HTERT RPE-1 (cell line): Measurements from ENCODE around the gene CAMK1G.

Experiments used
- in situ Hi-C: fragments of 300-500 bp; cut with MboI; formaldehyde crosslinking; loops from 4 replicates; pipeline ENCODE4 v1.14.3; 2020; ENCODE audit warnings: low sequenced_read_pairs

The CAMK1G gene

DNA sequence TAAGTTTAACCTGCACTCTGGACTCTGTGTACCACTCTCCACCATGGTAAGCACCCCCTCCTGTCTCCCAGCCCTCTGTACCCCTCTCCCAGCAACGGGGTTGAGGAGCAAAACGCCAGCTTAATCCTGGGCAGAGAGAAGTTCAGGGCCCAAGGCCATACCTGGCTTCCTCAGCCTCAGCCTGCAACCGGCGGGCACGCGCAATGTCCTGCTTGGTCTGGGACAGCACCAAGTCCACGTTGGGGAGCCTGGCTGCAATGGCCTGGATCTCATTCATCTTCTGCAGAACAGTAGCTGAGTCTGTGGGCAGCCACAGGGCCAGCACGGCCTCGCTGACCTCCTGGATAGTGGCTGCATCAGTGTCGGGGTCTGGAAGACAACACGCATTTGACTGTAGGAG is 34.8 kb downstream of the CAMK1G start:
- in situ Hi-C loops: no loop called here

DNA sequence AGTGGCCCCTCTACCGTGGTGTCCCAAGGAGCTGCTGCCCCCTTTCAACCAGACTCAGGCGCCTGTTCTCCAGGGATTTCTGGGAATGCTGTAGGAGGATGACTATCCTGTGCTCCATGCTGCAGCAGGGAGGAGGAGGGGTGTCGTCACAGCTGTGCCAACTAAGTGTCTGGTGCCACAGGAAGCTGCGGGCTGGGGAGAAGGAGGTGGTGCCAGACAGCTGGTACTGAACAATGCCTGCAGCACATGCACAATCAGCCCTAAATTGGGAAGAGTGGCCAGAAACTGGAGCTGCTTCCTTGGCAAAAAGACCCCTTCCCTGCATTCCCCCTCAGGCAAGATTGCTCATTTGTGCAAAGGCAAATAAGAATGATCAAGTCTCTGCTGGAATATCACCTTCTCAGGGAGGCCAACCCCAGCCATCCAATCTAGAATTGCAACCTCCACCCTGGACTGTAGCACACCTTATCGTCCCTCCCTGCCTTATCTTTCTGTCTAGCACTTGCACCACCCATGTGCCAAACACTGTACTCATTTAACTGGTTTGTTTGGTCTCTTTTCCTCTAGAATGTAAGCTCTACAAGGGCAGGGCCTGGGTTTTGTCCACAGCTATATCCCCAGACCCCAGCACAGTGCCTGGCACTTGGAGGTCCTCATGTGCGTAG is 35.4 kb downstream of the CAMK1G start:
- in situ Hi-C loops: no loop called here

DNA sequence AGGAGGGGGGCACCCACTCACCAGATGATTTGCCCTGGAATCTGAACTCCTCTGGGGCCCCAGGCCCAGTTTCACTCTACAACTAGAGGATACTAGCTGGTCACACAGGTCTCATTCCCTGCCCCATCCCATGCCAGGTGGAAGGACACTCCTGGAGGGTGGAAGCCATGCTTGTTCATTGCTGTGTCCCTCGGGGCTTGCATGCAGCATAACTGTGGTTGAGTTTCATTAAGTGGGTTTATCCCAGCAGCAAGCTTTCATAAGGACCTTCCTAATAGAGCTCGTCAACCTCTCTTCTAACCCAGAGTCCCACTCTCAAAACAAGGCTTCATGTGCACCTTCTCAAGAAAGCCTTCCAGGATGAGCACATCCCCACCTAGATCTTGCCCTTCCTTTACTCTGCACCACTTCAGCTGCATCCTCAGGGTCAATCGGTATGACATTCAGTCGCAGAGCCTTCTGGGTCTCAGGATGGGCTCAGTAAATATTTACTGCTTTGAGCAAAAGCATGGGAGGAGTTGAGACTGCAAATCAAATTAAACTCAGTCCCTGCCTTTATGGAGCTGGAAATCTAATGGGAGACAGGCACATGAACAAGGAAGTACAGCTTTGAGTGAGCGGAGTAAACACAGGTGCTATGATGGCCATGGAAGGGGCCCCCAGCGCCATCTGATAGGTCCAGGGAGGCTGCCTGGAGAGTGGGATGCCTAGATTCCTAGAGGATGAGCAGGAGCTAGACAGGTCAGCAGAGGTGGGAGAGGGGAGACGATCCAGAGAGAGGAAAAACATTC is 36.4 kb downstream of the CAMK1G start:
- in situ Hi-C loops: no loop called here

DNA sequence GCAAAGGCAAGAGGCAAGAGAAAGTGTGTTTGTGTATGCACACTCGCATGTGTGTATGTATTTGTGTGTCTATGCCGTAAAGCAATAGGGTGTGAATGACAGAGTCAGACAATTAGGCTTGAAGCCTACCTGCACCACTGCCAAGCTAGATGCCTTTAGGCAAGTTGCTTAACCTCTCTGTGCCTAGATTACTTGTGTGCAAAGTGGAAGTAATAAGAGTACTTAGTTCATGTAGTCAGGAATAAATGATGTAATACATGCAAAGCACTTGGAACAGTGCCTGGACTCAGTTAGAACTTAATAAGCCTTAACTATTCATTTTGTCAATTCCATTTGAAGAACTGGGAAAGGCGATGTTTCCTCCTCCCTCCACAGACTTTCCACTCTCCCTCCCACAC is 37.0 kb downstream of the CAMK1G start:
- in situ Hi-C loops: no loop called here

DNA sequence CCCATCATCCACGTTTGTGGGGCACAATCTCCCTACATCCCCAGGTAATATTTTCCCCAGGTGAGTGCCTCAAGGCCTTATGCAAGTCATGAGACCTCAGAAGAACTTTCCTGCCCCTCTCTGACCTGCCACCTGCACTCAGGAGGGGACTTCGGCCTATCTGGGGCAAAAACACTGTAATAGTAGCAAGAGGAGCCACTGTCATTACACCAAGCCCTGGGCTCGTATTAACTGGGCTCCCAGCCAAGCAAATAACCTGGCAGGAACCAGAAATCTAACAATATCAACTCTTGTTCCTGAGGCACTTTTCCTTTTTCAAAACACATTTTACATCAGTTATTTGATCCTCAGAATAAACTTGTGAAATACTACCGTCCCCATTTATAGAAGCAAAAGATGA is 37.8 kb downstream of the CAMK1G start:
- in situ Hi-C loops: no loop called here

DNA sequence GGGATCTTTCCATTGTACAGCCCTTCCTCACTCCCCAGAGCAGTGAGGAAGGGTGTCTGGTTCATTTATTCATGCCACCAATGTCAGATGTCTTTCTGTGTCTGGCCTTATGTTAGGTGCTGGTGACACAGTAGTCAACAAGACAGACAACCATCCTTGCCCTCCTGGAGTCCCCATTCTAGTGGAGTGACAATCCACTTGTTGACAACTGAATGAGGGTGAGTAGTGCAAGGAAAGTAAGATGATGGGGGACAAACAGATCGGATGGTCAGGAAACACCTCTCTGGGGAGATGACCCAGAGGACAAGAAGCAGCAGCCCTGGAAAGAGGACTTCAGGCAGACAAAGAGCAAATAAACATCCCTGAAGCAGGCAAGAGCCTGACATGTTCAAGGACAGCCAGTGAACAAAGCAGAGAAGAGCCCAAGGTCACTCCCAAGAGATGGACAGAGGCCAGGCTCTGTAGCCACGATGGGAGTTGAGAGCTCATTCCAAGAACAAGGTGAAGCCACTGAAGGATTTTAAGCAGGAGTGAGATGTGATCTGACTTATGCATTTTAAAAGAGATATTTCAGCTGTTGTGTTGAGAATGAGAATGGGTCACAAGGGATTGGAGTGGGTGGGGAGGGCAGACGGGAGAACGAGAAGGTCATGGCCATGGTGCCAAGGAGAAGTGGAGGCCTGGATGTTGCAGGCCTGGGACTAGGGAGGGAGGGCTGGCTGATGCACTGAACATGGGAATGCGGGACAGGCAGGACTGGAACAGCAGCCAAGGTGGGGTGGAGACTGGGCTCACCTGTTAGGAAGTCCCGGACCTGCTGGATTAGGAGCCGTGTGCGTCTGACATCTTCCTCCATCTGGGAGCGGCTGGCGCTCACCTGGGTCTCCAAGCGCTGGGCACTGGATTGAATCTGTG is 38.5 kb downstream of the CAMK1G start:
- in situ Hi-C loops: no loop called here

DNA sequence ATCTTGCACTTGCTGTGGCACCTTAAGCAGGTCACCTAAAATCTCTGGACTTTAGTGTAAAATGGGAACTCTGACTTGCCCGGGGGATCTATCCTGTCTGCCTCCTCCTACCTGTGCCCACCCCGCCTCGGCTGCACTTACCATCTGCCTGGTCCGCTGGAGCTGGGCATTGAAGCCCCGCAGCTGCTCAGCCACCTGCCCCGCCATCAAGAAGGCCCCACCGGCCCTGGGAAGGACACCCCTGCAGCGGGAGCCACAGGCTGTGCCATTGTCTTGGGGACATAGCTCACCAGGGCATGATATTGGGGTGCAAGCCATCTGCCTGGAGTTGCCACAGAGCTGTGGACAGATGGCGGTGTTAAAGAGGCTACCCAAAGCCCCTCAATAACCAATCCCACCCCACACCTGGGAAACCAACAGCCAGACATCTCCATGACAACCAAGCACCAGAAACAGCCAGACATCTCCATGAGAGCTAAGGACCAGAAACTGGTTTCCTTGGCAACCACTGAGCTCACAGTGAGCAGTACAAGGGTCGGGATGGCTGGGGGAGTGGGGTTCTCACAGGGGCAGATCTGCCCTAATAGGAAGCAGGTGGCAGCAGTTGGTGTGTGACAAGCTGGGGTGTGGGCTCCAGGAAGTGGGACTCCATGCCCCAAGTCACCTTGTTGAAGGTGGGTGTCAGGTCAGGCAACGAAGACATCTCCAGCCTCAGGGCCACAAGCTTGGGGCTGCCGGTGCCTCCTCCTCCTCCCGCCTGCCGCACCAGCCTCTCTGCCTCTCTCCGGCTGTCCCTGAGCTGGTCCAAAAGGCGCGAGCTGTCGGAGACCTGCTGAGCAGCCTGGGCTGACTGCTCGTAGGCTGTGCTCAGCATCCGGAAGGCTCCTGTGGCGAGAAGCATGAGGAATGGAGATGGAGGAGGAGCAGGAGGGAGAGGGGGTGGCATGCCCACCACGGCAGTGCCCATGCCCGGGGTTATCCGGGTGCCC is 39.6 kb downstream of the CAMK1G start:
- in situ Hi-C loops: no loop called here

DNA sequence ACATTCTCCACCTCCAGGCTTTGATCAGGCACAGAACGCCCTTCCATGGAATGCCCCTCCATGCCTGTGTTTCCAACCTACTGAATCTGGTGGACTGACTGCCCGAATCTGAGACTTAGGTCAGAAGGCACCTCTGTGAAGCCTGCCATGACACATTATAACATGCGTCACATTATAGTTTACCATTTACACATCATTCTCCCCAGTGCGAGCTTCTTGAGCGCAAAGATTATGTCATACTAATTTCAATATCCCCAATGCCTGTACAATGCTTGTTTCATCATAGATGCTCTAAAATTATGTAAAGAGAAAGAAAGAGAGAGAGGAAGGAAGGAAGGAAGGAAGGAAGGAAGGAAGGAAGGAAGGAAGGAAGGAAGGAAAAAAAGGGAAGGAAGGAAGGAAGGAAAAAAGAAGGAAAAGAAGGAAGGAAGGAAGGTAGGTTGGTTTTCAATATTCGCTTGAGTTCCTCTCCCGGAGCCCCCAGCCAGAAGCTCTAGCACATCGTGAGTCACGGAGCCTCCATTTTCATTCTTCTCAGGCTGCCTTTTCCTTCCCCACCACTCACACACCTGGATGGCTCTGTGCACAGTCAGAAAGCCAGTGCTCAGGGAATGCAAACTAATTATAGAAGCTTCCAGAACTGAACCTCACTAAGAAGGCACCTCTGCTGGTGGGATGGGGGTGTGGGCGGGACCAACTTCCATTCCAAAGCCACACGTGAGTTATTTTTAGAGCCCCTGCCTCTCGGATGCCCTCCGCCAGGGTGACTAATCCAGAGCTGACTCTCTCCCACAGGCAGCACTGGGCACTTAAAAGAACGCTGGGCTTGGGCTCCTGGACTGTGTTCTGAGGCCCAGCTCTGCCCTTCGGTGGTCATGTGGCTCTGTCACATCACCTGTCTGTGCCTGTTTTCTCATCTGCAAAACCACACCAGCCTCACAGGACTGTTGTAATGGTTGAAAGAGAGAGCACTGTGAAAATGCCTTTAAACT is 41.3 kb downstream of the CAMK1G start:
- in situ Hi-C loops: no loop called here

DNA sequence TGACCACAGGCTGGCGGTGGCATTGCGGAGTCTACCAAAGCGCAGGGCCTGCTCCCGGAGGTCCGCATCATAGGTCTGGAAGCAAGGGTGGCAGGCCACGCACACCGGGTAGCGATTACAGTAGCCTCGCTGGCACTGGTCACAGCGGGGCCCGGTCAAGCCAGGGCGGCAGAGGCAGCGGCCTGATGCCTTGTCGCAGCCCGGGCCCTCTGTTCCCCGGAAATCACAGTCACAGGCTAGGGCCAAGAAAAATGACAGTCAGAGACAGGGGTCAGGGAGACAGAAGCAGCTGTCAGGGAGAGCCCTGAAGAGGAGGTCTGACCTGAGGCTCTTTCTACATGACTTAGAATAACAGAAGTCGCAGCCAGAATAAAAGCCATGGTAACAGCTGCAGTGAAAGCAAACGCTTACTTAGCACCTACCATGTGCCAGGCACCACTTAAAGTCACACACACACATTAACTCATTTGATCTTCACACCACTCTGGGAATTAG is 42.3 kb downstream of the CAMK1G start:
- in situ Hi-C loops: no loop called here

DNA sequence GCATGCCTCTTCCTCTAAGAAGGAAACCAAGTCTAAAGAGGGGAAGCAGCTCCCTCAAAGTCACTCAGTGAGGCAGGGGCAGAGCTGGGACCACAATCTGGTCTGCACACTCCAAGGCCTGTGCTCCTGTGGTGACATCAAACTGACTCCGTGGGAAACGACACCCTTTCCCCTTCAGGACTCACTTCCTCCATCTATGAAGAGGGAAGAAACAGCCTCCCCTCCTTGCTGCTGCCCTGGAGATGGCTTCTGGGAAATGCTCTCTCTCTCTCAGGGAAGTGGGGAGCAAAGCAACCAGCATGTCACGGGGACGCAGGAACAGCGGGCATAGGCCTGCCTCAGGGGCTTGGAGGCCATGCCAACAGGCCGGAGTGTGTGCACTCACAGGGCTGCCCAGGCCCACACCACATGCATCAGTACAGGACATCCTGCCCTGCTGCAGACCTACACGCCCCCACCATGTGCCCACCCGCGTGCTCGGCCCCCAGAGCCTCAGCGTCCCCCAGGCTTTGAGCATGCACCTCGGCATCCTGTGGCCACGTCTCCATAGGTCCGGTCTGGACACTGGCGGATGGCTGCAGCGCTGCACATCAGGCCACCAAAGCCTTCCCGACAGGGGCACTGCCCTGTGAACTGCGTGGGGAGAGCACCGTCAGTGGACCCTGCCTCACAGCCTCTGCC is 43.0 kb downstream of the CAMK1G start:
- in situ Hi-C loops: no loop called here

DNA sequence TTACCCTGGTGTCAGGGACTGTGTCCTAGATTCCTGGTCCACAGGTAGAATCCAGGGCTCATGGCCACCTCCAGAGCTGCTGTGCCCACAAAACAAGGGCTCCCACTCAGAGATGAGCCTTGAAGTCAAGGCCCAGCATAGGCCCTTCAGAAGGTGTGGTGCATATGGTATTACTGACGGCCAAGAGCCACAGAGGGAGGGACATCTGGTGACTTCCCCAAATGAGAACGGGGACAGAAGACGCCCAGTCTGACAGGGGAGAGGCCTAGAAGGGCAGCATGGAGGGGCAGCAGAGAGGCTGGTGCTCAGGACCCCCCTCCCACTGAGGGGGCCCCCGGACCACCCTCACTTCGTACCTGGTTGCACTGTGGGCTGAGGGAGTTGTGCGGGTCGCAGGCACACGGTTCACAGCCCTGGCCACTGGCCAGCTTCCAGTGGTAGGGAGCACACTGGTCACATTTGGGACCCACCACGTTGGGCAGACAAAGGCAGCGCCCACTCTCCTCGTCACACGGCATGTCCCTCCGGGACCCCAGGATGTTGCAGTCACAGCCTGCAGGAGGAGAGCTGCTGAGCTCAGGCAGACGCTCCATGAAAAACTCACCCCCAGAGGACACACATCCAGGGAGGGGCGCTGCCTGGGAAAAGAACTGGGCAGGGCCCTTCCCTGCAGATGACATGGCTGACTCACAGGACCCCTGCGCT is 43.7 kb downstream of the CAMK1G start:
- in situ Hi-C loops: no loop called here

DNA sequence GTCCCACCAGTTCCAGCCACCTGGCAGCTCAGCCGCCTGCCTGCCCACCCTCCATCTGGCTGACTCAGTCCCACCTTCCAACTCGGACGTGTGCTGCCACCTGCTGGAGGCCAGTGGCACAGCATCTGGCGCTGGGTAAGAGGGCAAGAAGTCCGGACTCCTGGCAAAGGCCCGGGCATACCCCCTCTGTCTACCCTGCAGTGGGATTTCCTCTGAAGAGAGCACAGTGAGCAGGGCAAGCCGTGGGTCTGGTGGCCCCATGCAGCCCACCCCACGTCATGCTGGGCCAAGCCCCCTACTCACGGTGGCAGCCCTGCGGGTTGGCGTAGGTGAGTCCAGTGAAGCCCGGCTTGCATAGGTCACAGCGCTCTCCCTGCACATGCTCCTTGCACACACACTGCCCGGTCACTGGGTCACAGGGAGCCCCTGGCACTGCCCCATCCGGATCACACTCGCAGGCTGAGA is 44.2 kb downstream of the CAMK1G start:
- in situ Hi-C loops: no loop called here

DNA sequence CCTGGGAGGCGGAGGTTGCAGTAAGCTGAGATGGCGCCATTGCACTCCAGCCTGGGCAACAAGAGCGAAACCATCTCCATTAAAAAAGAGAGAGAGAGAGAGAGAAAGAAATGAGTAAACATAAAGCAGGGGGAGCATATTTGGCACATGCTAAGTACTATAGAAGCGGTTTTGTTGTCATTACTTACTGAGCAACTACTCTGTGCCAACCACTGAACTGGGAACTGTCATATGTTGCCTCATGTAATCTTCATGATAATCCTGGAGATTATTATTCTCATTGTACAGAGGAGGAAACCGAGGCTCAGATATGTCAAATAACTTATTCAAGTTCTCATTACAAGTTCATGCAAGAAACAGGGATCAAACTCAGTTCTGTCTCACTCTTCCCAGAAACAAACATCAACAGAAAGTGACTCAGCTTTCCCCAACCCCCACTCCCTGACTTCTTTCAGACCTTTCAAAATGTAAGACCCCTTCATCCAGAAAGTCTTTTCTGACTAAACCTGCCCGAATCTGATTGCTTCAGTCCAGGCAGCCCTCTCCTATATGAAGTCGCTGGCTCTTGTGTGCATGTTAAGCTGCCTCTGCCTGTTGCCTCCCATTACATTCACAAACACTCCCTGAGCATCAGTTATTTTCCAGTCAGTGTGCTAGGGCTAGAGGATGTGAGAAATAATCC is 45.2 kb downstream of the CAMK1G start:
- in situ Hi-C loops: no loop called here

DNA sequence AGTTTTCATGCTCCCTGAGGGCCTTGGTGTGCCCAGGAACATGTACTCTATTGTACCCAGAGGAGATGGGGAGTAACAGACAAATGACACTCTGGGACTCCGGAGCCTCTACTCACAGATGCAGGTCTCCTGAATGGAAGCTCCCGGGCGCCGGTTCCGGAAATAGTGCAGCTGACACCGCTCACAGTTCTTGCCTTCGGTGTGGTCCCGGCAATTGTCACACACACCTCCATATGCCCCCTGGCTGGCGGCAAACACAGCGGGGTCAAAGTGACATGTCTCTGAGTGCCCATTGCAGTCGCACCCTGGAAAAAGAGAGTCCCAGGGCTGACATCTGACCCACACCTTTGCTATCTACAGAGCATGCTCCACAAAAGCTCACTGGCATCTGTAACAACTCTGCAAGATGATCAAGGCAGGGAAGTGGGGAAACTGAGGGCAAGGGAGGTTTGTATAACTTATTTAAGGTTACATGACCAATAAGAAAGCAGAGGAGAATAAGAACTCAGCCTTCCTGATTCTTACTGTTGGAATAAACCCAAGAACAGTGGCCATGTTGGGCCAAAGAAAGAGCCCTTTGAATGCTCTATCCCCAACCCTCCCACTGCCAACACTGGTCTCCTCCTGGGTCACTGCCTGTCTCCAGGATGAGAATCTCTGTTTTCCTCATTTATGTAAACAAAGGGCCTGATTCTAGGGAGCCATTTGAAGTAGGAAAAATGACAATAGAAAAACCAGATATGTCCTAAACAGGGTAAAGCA is 46.3 kb downstream of the CAMK1G start:
- in situ Hi-C loops: no loop called here

DNA sequence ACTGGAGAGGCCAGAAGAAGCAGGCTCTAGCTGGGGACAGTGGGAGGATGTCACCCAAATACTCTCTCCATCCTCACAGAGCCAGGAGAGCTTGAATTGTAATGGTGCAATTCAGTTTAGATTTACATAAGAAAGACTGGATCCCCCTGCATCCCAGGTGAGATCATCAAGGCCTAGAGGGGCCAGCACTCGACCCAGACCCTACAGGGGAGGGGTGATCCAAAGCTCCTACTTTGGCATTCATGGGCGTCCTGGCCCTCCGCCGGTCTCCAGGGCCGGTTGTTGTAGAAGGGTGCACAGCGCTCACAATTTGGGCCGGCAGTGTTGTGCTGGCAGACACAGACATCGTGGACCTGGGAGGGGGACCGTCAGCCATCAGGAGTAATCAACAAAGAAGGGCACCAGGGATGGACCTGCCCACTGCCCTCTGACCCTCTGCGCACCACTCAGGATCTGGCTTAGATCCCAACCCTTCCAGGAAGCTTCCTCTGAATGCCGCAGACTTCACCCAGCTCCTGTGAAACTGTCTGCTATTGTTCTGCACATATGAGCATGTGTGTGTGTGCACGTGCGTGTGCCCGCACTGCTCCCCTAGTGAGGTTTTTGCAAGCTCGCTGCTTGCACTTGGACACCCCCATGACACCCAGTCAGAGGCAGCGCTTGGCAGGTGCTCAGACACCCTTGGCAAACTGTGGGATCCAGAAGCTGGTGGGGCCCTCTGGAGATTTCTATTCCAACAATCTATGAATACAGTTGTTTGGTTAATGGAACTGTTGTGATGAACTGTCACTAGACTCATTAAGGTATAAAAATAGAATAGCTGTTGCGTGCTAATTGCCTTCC is 47.1 kb downstream of the CAMK1G start:
- in situ Hi-C loops: no loop called here
